Activated naive CD8-positive, alpha-beta T cell treated with anti-CD3 and anti-CD28 coated beads for 36 hours (primary cell): ENCODE measurements around the gene FAM120B. TPM values are rescaled to one million over a fixed set of nuclear protein-coding genes. Genes with fewer than 3 reads are reported as not detected.

ENCODE experiments used
- DNase-seq: peaks from one replicate; pipeline ENCODE4 v3.0.0; 2021
- H3K27ac Mint-ChIP-seq: one replicate; pipeline ENCODE4 v1.8.0; 2022; ENCODE audit warnings: mild to moderate bottlenecking, moderate library complexity, mixed read lengths
- H3K27me3 Mint-ChIP-seq: one replicate; pipeline ENCODE4 v1.8.0; 2022; ENCODE audit warnings: mild to moderate bottlenecking, mixed read lengths
- H3K36me3 Mint-ChIP-seq: one replicate; pipeline ENCODE4 v1.8.0; 2021; ENCODE audit warnings: mild to moderate bottlenecking, mixed read lengths
- H3K4me1 Mint-ChIP-seq: one replicate; pipeline ENCODE4 v1.8.0; 2021; ENCODE audit warnings: mixed read lengths
- H3K4me3 Mint-ChIP-seq: one replicate; pipeline ENCODE4 v1.8.0; 2022; ENCODE audit warnings: mild to moderate bottlenecking, moderate library complexity, mixed read lengths
- H3K9me3 Mint-ChIP-seq: one replicate; pipeline ENCODE4 v1.8.0; 2022; ENCODE audit warnings: mixed read lengths
- total RNA-seq, 2 experiments: library from RNA; stranded (reverse); gene quantifications; one replicate each; pipeline ENCODE4 v1.2.3, GENCODE V29; 2021

Gene FAM120B
- total RNA-seq, 2 experiments from 2014 or later: 19.4 to 19.7 TPM

DNA sequence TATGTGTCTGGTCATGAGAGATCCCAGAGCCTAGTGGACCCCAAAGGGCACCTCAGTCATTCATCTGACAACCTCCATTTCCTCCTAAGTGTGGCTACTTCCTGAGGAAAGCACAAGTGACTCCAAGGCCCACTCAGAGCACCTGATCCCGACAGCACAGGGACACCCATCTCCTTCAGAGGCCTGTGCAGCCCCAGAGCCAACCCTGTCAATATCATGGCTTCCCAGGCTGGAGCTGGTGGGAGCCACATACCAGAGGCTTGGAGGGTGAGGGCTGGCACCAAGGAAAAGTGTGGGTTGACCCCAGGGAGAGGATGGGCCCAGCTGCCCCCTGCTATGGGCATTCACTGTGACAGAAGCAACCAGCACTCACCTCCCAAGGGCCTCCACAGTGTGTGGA lies 129.2 kb downstream of the FAM120B start:
- H3K36me3 Mint-ChIP-seq: peaks cover 4% of the 10 kb centered on the region
- H3K4me1 Mint-ChIP-seq: peaks cover 4% of the 10 kb centered on the region
- peaks cover 2% of the 10 kb centered on the region for H3K27me3 Mint-ChIP-seq
- peaks cover 8% of the 10 kb centered on the region for H3K9me3 Mint-ChIP-seq
- H3K4me3 Mint-ChIP-seq: no peak overlapping the region
- no peak overlapping the region for H3K27ac Mint-ChIP-seq
- DNase-seq: no peak

GRCh38 chr6:170436209-170436809 lies 129.8 kb downstream of the FAM120B start:
- Mint-ChIP-seq H3K27me3 (peaks cover 2% of the 10 kb centered on the region), H3K4me3 (no peak overlapping the region), H3K27ac (no peak overlapping the region), H3K9me3 (peaks cover 8% of the 10 kb centered on the region), H3K4me1 (peaks cover 4% of the 10 kb centered on the region), H3K36me3 (peaks cover 4% of the 10 kb centered on the region)
- DNase-seq: no peak

DNA sequence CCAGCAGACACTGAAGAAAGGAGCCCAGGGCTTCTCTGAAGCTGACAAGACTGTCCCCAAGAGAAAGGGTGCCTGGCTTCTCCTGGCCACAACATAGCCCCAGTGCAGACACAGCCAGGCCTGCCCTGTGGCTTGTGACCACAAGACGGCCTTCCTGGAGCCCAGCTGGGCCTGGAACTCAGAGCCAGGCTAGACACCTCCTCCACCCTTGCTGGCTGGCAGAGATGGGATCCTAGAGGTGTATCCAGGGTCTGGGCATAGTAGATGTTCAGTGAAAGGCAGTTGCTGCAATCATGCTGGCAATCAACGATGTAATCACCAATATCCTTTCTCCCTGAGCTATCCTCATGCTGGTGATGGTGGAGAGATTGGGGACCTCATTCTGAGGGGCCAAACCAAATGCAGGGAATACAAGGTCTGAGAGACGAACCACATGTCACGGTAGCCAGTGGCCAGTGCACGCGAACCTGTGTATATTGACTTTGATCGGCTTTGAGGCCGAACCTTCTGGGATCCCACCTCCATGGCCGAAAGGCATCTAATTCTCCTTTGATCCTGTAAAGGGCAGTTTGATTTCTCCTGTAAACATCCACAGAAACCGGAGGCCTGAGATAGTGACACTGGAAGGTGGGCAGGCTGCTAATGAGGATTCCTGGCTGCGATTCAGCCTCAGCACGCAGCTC lies 131.3 kb downstream of the FAM120B start:
- Mint-ChIP-seq H3K4me1 (peaks cover 4% of the 10 kb centered on the region), H3K9me3 (peaks cover 8% of the 10 kb centered on the region), H3K4me3 (peak overlapping the region; percentile 14), H3K27ac (no peak overlapping the region), H3K36me3 (peaks cover 4% of the 10 kb centered on the region), H3K27me3 (peaks cover 2% of the 10 kb centered on the region)
- no peak for DNase-seq

- peak; percentile 63 for DNase-seq
- H3K27me3 Mint-ChIP-seq: peaks cover 2% of the 10 kb centered on the region
- peaks cover 8% of the 10 kb centered on the region for H3K9me3 Mint-ChIP-seq
- peaks cover 4% of the 10 kb centered on the region for H3K4me1 Mint-ChIP-seq
- peaks cover 4% of the 10 kb centered on the region for H3K36me3 Mint-ChIP-seq
- H3K4me3 Mint-ChIP-seq: peak overlapping the region; percentile 14
- H3K27ac Mint-ChIP-seq: no peak overlapping the region
Measured at GRCh38 chr6:170438402-170438753, 131.8 kb downstream of the FAM120B start.

DNA sequence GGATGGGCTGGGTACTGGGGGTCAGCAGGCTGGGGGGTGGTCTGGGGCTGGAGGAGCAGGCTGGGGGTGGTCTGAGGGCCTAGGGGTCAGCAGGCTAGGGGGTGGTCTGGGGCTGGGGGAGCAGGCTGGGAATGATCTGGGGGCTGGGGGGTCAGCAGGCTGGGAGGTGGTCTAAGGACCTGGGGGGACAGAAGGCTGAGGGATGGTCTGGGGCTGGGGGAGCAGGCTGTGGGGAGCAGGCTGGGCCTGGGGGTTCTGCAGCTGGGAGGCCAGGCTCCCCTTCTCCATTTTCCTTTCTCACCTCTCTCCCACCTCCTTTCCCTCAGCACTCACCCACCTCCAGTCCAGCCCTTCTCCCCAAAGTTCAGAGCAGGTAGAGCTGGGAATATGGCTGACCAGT lies 132.3 kb downstream of the FAM120B start:
- Mint-ChIP-seq H3K4me3 (no peak overlapping the region), H3K36me3 (peaks cover 4% of the 10 kb centered on the region), H3K4me1 (peaks cover 4% of the 10 kb centered on the region), H3K27ac (no peak overlapping the region), H3K9me3 (peaks cover 8% of the 10 kb centered on the region), H3K27me3 (peaks cover 2% of the 10 kb centered on the region)
- no peak for DNase-seq

DNA sequence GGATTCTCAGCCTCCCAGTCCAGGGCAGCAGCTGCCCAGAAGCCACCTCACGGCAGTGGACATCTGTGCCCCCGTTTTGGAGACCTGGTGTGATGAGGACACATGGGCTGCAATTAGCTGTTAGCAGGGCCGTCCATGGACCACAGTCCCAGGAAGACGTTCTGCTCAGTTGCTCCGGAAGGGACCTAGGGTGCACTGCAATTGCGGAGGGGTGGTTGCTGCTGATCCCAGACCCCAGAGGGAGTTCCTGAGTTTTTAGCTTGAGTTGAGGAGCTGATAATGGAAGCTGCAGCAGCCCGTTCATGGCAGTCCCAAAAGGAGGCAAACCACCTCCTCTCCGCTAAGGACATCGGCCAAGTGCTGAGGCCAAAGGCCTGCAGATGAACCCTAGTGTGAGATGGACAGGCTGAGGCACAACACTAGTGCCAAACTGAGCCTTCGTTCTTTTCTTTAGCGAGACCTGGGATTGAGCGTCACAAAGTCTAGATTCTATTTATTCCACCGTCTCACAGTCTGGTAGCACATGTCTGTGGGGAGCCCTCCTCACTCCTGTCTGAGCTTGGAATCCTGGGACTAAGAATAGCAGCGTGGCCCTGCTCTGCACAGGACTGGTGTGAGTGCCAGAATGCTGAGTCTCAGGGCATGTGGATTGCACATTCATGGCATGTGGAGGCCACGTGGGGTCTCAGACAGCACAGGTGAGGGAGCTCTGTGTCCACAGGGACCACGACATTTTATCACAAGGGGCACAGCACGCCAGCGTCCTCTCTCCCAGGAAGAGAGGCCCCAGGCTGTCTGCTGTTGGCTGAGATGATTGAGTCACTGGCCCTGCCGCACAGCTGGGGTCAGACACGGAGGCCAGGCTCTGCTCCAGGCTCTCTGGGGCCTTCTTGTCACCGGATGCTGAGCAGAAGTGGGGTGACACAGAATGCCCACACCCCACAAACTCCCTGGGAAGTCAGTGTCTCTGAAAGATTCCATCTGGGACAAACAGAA lies 133.1 kb downstream of the FAM120B start:
- no peak overlapping the region for H3K27ac Mint-ChIP-seq
- H3K4me1 Mint-ChIP-seq: peaks cover 4% of the 10 kb centered on the region
- no peak overlapping the region for H3K4me3 Mint-ChIP-seq
- peaks cover 4% of the 10 kb centered on the region for H3K36me3 Mint-ChIP-seq
- DNase-seq: no peak
- peaks cover 8% of the 10 kb centered on the region for H3K9me3 Mint-ChIP-seq
- no peaks in the 10 kb centered on the region for H3K27me3 Mint-ChIP-seq

- DNase-seq: no peak
- no peak overlapping the region for H3K4me3 Mint-ChIP-seq
- H3K9me3 Mint-ChIP-seq: peaks cover 8% of the 10 kb centered on the region
- no peaks in the 10 kb centered on the region for H3K27me3 Mint-ChIP-seq
- H3K36me3 Mint-ChIP-seq: peaks cover 4% of the 10 kb centered on the region
- H3K27ac Mint-ChIP-seq: no peak overlapping the region
- H3K4me1 Mint-ChIP-seq: peaks cover 4% of the 10 kb centered on the region
Measured at GRCh38 chr6:170440437-170440836, 133.9 kb downstream of the FAM120B start.

DNA sequence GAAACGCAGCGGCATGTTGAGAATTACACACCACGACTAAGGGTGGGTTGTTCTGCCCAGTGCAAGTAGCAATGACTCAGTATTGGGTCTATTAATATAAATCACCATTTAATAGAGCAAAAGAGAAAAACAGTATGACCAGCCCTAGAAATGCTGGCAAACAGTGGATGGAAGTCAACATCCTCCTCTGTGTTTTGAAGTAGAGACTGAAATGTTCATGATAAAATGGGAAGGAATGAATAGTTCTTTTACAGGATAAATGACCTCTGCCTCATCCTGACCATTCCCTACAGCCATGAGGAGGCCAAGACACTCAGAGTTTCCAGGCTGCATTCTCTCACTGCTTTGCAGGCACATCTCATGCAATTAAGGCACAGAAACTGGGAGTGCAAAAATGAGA lies 134.8 kb downstream of the FAM120B start:
- DNase-seq: no peak
- Mint-ChIP-seq H3K27me3 (no peaks in the 10 kb centered on the region), H3K4me1 (peaks cover 4% of the 10 kb centered on the region), H3K36me3 (peaks cover 4% of the 10 kb centered on the region), H3K27ac (no peak overlapping the region), H3K4me3 (no peak overlapping the region), H3K9me3 (peaks cover 4% of the 10 kb centered on the region)

DNA sequence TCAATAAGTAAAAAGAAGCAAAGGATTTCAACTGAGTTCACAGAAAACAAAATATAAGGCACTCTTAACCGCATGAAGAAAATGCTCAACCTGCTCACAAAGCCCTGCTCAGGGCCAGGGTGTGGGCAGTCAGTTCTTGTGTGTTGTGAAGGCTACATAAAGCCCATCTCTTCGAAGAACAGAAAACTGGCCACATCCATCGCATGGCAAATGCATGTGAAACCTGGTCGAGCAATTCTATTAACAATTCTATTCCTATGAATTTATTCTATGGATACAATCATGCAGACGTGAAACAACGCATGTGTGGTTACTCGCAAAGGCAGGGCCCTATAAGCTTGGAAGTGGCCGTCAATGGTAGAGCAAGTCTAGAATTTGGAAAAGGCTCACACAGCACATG lies 136.0 kb downstream of the FAM120B start:
- Mint-ChIP-seq H3K27ac (no peak overlapping the region), H3K4me1 (peaks cover 4% of the 10 kb centered on the region), H3K4me3 (no peak overlapping the region)

GRCh38 chr6:170443151-170443662 lies 136.6 kb downstream of the FAM120B start:
- no peak overlapping the region for H3K4me3 Mint-ChIP-seq
- H3K27me3 Mint-ChIP-seq: no peaks in the 10 kb centered on the region
- no peaks in the 10 kb centered on the region for H3K36me3 Mint-ChIP-seq
- DNase-seq: no peak
- no peak overlapping the region for H3K27ac Mint-ChIP-seq
- H3K4me1 Mint-ChIP-seq: peaks cover under 1% of the 10 kb centered on the region
- no peaks in the 10 kb centered on the region for H3K9me3 Mint-ChIP-seq

More for the DNA sequence above, 136.0 kb downstream of the FAM120B start:
- H3K36me3 Mint-ChIP-seq: no peaks in the 10 kb centered on the region
- H3K27me3 Mint-ChIP-seq: no peaks in the 10 kb centered on the region
- DNase-seq: no peak
- H3K9me3 Mint-ChIP-seq: no peaks in the 10 kb centered on the region

DNA sequence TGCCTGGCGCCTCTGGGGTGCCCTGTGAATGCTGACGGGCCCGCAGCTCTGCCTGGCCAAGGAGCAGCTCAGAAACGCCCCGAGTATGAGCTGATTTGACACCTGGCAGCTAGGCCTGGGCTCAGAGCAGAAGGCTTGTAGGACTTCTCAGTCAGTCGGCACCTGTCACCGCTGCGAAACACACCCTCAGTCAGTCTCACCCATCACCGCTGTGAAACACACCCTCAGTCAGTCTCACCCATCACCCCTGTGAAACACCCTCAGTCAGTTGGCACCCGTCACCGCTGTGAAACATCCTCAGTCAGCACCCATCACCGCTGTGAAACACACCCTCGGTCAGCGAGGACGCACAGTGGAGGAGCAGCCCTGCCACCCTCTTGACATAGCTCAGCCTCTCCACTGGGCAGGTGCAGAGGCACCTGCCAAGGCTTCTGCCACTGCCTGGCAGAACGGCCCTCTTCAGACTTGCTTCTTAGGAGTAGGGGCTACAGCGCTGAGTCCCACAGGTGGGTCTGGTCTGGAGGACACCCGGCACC lies 137.6 kb downstream of the FAM120B start:
- no peaks in the 10 kb centered on the region for H3K4me1 Mint-ChIP-seq
- H3K27me3 Mint-ChIP-seq: no peaks in the 10 kb centered on the region
- H3K9me3 Mint-ChIP-seq: no peaks in the 10 kb centered on the region
- DNase-seq: no peak
- no peak overlapping the region for H3K27ac Mint-ChIP-seq
- no peak overlapping the region for H3K4me3 Mint-ChIP-seq
- H3K36me3 Mint-ChIP-seq: no peaks in the 10 kb centered on the region

DNA sequence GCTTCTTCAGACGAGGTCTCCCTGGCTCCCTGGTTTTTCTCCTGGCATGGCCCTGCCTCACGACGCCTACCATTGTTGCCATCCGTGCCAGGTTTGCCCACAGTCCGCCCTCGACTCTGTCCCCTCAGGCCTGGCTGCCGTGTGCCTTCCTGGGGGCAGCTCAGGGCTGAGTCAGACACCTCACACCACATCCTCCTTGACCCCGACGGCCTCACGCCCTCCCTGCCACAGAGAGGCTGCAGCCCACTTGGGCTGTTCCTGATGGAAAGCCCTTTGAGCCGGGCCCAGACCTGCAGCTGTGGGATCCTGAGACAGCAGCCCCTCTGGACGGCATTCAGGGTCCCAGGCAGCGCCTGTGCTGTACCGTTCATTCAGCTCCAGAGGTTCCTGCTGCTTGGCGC lies 138.3 kb downstream of the FAM120B start:
- Mint-ChIP-seq H3K9me3 (no peaks in the 10 kb centered on the region), H3K27me3 (no peaks in the 10 kb centered on the region), H3K4me3 (no peak overlapping the region), H3K4me1 (no peaks in the 10 kb centered on the region), H3K27ac (no peak overlapping the region), H3K36me3 (no peaks in the 10 kb centered on the region)
- DNase-seq: no peak

DNA sequence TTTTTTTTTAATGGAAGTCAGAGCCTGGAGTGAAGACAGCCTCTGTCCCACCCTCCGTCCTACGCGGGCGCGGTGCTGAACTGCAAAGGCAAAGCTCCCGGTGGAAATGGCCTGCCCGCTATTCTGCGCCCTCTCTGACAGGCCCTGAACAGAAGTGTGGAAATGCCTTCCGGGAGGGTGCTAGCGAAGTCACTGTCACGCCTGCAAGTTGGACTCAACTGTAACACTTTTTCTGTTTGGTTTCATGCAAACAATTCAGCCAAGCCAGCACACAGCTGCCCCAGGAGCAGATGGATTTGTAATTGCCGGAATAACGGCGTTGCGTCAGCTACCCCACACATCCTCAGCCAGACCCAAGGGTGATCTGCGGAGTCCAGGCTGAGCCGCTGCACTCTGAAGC lies 138.9 kb downstream of the FAM120B start:
- Mint-ChIP-seq H3K9me3 (no peaks in the 10 kb centered on the region), H3K4me3 (no peak overlapping the region), H3K36me3 (no peaks in the 10 kb centered on the region), H3K27ac (no peak overlapping the region), H3K27me3 (no peaks in the 10 kb centered on the region), H3K4me1 (no peaks in the 10 kb centered on the region)
- no peak for DNase-seq

GRCh38 chr6:170445971-170446370 lies 139.4 kb downstream of the FAM120B start:
- H3K4me3 Mint-ChIP-seq: no peak overlapping the region

More at GRCh38 chr6:170445971-170446370, 139.4 kb downstream of the FAM120B start:
- no peak for DNase-seq
- H3K9me3 Mint-ChIP-seq: no peaks in the 10 kb centered on the region
- H3K36me3 Mint-ChIP-seq: no peaks in the 10 kb centered on the region
- no peak overlapping the region for H3K27ac Mint-ChIP-seq
- no peaks in the 10 kb centered on the region for H3K4me1 Mint-ChIP-seq
- H3K27me3 Mint-ChIP-seq: no peaks in the 10 kb centered on the region
